ENCODE measurements around the gene SIDT2. TPM values are rescaled to one million over a fixed set of nuclear protein-coding genes. Genes with fewer than 3 reads are reported as not detected.
A peak's percentile ranks its signal among the peaks of the same experiment; 100 is the strongest.

Gene SIDT2
- total RNA-seq, 2 experiments from 2014 or later = 18.3 to 37.7 TPM

- peaks cover 73% of the 10 kb centered on the region for H3K79me2 ChIP-seq (ENCODE audit: insufficient read depth, low read depth, low read length)
- H4K20me1 ChIP-seq (ENCODE audit: insufficient read depth, low read length) = peaks cover 23% of the 10 kb centered on the region
- TF ChIP-seq EZH2phosphoT487 (IDR thresholded peaks at IDR 0.05; ENCODE audit: borderline replicate concordance, low read depth, low read length) (no peak), CTCF (conservative IDR thresholded peaks at IDR 0.05; ENCODE audit: low read length) (no peak)
- POLR2A ChIA-PET = interaction anchor here (0.8 to 3.2 kb wide), 3 partner anchors 17 to 34 kb away, joined by 3 to 18 read pairs (median 3); partner anchors contain the start of gene SIDT2
- CTCF ChIA-PET (ENCODE audit: unreplicated experiment) = no interaction called here
- no peak for DNase-seq (ENCODE audit: low spot score)
- 0 out of 2 replicates have a peak overlapping the region, but pooled peaks have one; percentile 76 for H3K4me2 ChIP-seq (ENCODE audit: low read length)
- no TSS peak for BruUV-seq (replicated peaks)
- H3K27ac ChIP-seq (ENCODE audit: low read depth, low read length, poor library complexity, severe bottlenecking) = no peak overlapping the region
- H3K4me1 ChIP-seq (ENCODE audit: insufficient read depth, low read length, poor library complexity, severe bottlenecking) = peaks cover 26% of the 10 kb centered on the region
- H3K4me3 ChIP-seq (ENCODE audit: low read depth, low read length, poor library complexity, severe bottlenecking) = no peak overlapping the region
- H3K9me3 ChIP-seq (ENCODE audit: low read length) = peaks cover 6% of the 10 kb centered on the region; the same call in 1 of the 2 replicates
- H3K36me3 ChIP-seq (ENCODE audit: insufficient read depth, low read length) = peaks cover 57% of the 10 kb centered on the region
- intact Hi-C loops (cut with micrococcal nuclease; ENCODE audit: unreplicated experiment) = no loop called here
- no peak overlapping the region for H2AFZ ChIP-seq (ENCODE audit: low read length)
- H3K9me2 ChIP-seq (ENCODE audit: insufficient read depth, low read length) = no peaks in the 10 kb centered on the region
These were observed 32.0 kb upstream of the SIDT2 start for GRCh38 chr11:117146521-117146920.

DNA sequence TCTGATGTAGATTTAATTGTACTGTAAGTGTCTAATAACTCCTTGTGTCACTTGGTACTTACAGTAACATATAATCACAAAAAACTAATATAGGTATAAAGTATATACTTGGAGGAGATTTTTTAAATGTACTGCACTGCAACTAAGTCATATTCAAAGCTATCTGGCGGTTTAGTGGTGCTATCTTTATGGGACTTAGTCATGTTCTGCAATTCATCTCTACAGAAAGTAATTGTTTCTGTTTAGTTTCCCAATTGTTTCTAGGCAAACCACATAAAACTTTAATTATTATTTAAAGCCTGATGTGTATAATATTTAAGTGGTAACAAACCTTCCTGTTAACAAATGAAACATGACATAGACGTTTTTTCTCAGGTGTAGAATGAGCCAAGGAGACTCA lies 26.5 kb upstream of the SIDT2 start:
- POLR2A ChIA-PET = interaction anchor here (1.6 kb wide), 1 partner anchor 28 kb away, joined by 6 read pairs; no protein-coding TSS in a partner anchor
- peaks cover 23% of the 10 kb centered on the region for H3K4me1 ChIP-seq (ENCODE audit: insufficient read depth, low read length, poor library complexity, severe bottlenecking)
- peaks cover 5% of the 10 kb centered on the region; the same call in 1 of the 2 replicates for H4K20me1 ChIP-seq (ENCODE audit: insufficient read depth, low read length)
- H3K9me2 ChIP-seq (ENCODE audit: insufficient read depth, low read length) = no peaks in the 10 kb centered on the region
- no peak overlapping the region for H2AFZ ChIP-seq (ENCODE audit: low read length)
- no TSS peak for BruUV-seq (replicated peaks)
- no peak overlapping the region for H3K27ac ChIP-seq (ENCODE audit: low read depth, low read length, poor library complexity, severe bottlenecking)
- H3K4me2 ChIP-seq (ENCODE audit: low read length) = no peak overlapping the region
- CTCF ChIA-PET (ENCODE audit: unreplicated experiment) = no interaction called here
- H3K9me3 ChIP-seq (ENCODE audit: low read length) = peaks cover 6% of the 10 kb centered on the region; the same call in 1 of the 2 replicates
- H3K36me3 ChIP-seq (ENCODE audit: insufficient read depth, low read length) = peaks cover 96% of the 10 kb centered on the region
- TF ChIP-seq EZH2phosphoT487 (IDR thresholded peaks at IDR 0.05; ENCODE audit: borderline replicate concordance, low read depth, low read length) (no peak), CTCF (conservative IDR thresholded peaks at IDR 0.05; ENCODE audit: low read length) (no peak)
- DNase-seq (ENCODE audit: low spot score) = no peak
- H3K79me2 ChIP-seq (ENCODE audit: insufficient read depth, low read depth, low read length) = peaks cover 100% of the 10 kb centered on the region
- intact Hi-C loops (cut with micrococcal nuclease; ENCODE audit: unreplicated experiment) = no loop called here
- no peak overlapping the region for H3K4me3 ChIP-seq (ENCODE audit: low read depth, low read length, poor library complexity, severe bottlenecking)

GRCh38 chr11:117154468-117154867 lies 24.1 kb upstream of the SIDT2 start:
- 0 out of 2 replicates have a peak, but pooled peaks cover 4% of the 10 kb centered on the region for H4K20me1 ChIP-seq (ENCODE audit: insufficient read depth, low read length)
- no TSS peak for BruUV-seq (replicated peaks)
- intact Hi-C loops (cut with micrococcal nuclease; ENCODE audit: unreplicated experiment) = no loop called here

More at GRCh38 chr11:117154468-117154867, 24.1 kb upstream of the SIDT2 start:
- no peak overlapping the region for H3K4me3 ChIP-seq (ENCODE audit: low read depth, low read length, poor library complexity, severe bottlenecking)
- peaks cover 16% of the 10 kb centered on the region for H3K4me1 ChIP-seq (ENCODE audit: insufficient read depth, low read length, poor library complexity, severe bottlenecking)
- no peak overlapping the region for H2AFZ ChIP-seq (ENCODE audit: low read length)
- H3K79me2 ChIP-seq (ENCODE audit: insufficient read depth, low read depth, low read length) = peaks cover 99% of the 10 kb centered on the region
- no peak overlapping the region for H3K4me2 ChIP-seq (ENCODE audit: low read length)
- peaks cover 96% of the 10 kb centered on the region for H3K36me3 ChIP-seq (ENCODE audit: insufficient read depth, low read length)
- no peaks in the 10 kb centered on the region for H3K9me2 ChIP-seq (ENCODE audit: insufficient read depth, low read length)
- H3K27ac ChIP-seq (ENCODE audit: low read depth, low read length, poor library complexity, severe bottlenecking) = no peak overlapping the region
- DNase-seq (ENCODE audit: low spot score) = no peak
- TF ChIP-seq EZH2phosphoT487 (IDR thresholded peaks at IDR 0.05; ENCODE audit: borderline replicate concordance, low read depth, low read length) = no peak
- TF ChIP-seq CTCF (conservative IDR thresholded peaks at IDR 0.05; ENCODE audit: low read length) = no peak
- POLR2A ChIA-PET = interaction anchor here (0.6 to 1.6 kb wide), 3 partner anchors 21 to 150 kb away, joined by 3 to 4 read pairs (median 4); partner anchors contain the start of gene SIDT2
- H3K9me3 ChIP-seq (ENCODE audit: low read length) = peaks cover 6% of the 10 kb centered on the region; the same call in 1 of the 2 replicates
- CTCF ChIA-PET (ENCODE audit: unreplicated experiment) = no interaction called here

Measured in OCI-LY7 (cell line).